HepG2 (cell line): ENCODE measurements around the gene ANK3. TPM values are rescaled to one million over a fixed set of nuclear protein-coding genes. Genes with fewer than 3 reads are reported as not detected.

Source experiments
- ATAC-seq: fragments of 200-7000 bp; cut with Tn5 transposase; 3 replicates; pipeline ENCODE4 v1.9.1; 2020; ENCODE audit warnings: mild to moderate bottlenecking, moderate library complexity
- BruUV-seq: library from RNA; stranded (reverse); fragments of 400-500 nt; replicated peaks from 2 replicates; lab custom pipeline; 2021; lab: Mats Ljungman, UMichigan
- CTCF ChIA-PET: fragments of 300-600 bp; formaldehyde crosslinking; extraction: SDS; loops from one replicate; lab custom pipeline; 2021; ENCODE audit warnings: low total read pairs, inconsistent platforms, low intra/inter-chr PET ratio; lab: Yijun Ruan, JAX
- POLR2A ChIA-PET: fragments of 350-600 bp; sonication (Branson Sonifier 250); formaldehyde crosslinking; loops from one replicate; lab custom pipeline; 2020; ENCODE audit warnings: antibody characterized with exemption, inconsistent platforms; lab: Yijun Ruan, JAX
- DNase-seq: peaks from one replicate; pipeline ENCODE4 v3.0.0-alpha.2; 2015; ENCODE audit warnings: low spot score
- FAIRE-seq: peaks from 3 replicates; lab custom pipeline; 2011; peaks lifted over from hg19 to GRCh38; lab: Jason Lieb, UNC
- H2AFZ ChIP-seq: one replicate; pipeline ENCODE4 v1.6.1; 2011; ENCODE audit warnings: low read length, inconsistent platforms
- H3K27ac ChIP-seq: fragments of 300-600 bp; 3 replicates; pipeline ENCODE4 v1.8.0; 2011; ENCODE audit warnings: mixed run types, mild to moderate bottlenecking, mixed read lengths, low read length, inconsistent platforms; ENCODE audit not compliant: insufficient read depth; ENCODE audit errors: extremely low read length
- H3K27me3 ChIP-seq, 2 experiments: fragments of 200-600 bp in 1 of 2; 2 replicates in 1 of 2; 3 replicates in 1 of 2; pipeline versions ENCODE4 v1.6.0 to v1.8.0; 2011; ENCODE audit warnings: low read length in 2 of 2, mild to moderate bottlenecking in 2 of 2, moderate library complexity in 2 of 2, inconsistent platforms in 1 of 2; ENCODE audit not compliant: insufficient read depth in 2 of 2, control insufficient read depth in 1 of 2
- H3K36me3 ChIP-seq, 2 experiments: fragments of 200-600 bp in 1 of 2; replicated peaks in 1 of 2; 2 replicates in 1 of 2; 3 replicates in 1 of 2; pipeline versions ENCODE4 v1.5.1 to v1.8.0; 2011; ENCODE audit warnings: low read length in 2 of 2, inconsistent platforms in 1 of 2; ENCODE audit not compliant: insufficient read depth in 2 of 2, control insufficient read depth in 1 of 2
- H3K4me1 ChIP-seq: 2 replicates; pipeline ENCODE4 v1.5.1; 2012; ENCODE audit warnings: low read length, inconsistent platforms; ENCODE audit not compliant: insufficient read depth
- H3K4me2 ChIP-seq: 2 replicates; pipeline ENCODE4 v1.6.0; 2011; ENCODE audit warnings: low read depth, low read length, inconsistent platforms
- H3K4me3 ChIP-seq, 3 experiments: fragments of 200-600 bp in 1 of 3; sonication (generic), shearing (Covaris generic) in 1 of 3; replicated peaks in 1 of 3; 2 replicates each; pipeline ENCODE4 v1.5.1; 2011 to 2016; ENCODE audit warnings: low read length in 3 of 3, inconsistent platforms in 2 of 3, low read depth in 2 of 3, mild to moderate bottlenecking in 2 of 3, control low read depth in 1 of 3, mixed read lengths in 1 of 3; ENCODE audit not compliant: insufficient read depth in 1 of 3
- H3K79me2 ChIP-seq: one replicate; pipeline ENCODE4 v1.6.1; 2011; ENCODE audit warnings: low read length, inconsistent platforms; ENCODE audit not compliant: insufficient read depth
- H3K9ac ChIP-seq: 2 replicates; pipeline ENCODE4 v1.6.0; 2011; ENCODE audit warnings: mild to moderate bottlenecking, low read depth, low read length, inconsistent platforms; ENCODE audit not compliant: insufficient read depth
- H3K9me3 ChIP-seq: 2 replicates; pipeline ENCODE4 v1.5.1; 2012; ENCODE audit warnings: mild to moderate bottlenecking, low read length
- H4K20me1 ChIP-seq: 2 replicates; pipeline ENCODE4 v1.6.0; 2011; ENCODE audit warnings: inconsistent platforms, mild to moderate bottlenecking, low read length, moderate library complexity; ENCODE audit not compliant: insufficient read depth
- CEBPB ChIP-seq: IDR thresholded peaks from 2 replicates; pipeline ENCODE4 v1.6.1; 2011; ENCODE audit warnings: low read depth, low read length, improper control_type of control experiment, borderline replicate concordance
- CENPX ChIP-seq: sonication (generic); formaldehyde crosslinking; IDR thresholded peaks from 2 replicates; pipeline ENCODE4 v1.9.0; 2021; ENCODE audit warnings: mild to moderate bottlenecking, missing genetic modification reagents, moderate library complexity
- DRAP1 ChIP-seq: IDR thresholded peaks from 2 replicates; pipeline ENCODE4 v1.6.1; 2016; ENCODE audit warnings: missing genetic modification reagents, missing compliant biosample characterization
- MBNL3 ChIP-seq: fragments of 250-450 bp; sonication (Bioruptor Pico); conservative IDR thresholded peaks from 2 replicates; pipeline ENCODE4 v1.8.0; 2022; ENCODE audit warnings: mild to moderate bottlenecking, inconsistent platforms
- ZBTB20 ChIP-seq: sonication (generic); formaldehyde crosslinking; IDR thresholded peaks from 2 replicates; pipeline ENCODE4 v1.8.1; 2023; ENCODE audit warnings: missing genetic modification reagents, low read depth, mild to moderate bottlenecking, borderline replicate concordance
- ZBTB40 ChIP-seq, 2 experiments: fragments of 450-650 bp in 1 of 2; sonication (generic) in 1 of 2; formaldehyde crosslinking in 1 of 2; IDR thresholded peaks; 2 replicates each; pipeline versions ENCODE4 v1.6.1 to v1.8.0; 2016 to 2022; ENCODE audit warnings: antibody characterized with exemption in 1 of 2, mild to moderate bottlenecking in 1 of 2, missing genetic modification reagents in 1 of 2
- ZNF670 ChIP-seq: sonication (generic); formaldehyde crosslinking; IDR thresholded peaks from 2 replicates; pipeline ENCODE4 v1.8.0; 2022; ENCODE audit warnings: mild to moderate bottlenecking, missing genetic modification reagents, borderline replicate concordance
- WGBS: methylation state at CpG from one replicate; pipeline ENCODE4 v1.1.6; 2017; ENCODE audit warnings: low lambda C conversion rate; 5-methylcytosine and 5-hydroxymethylcytosine counted together
- in situ Hi-C: cut with HindIII; loops from 2 replicates; pipeline ENCODE4 v1.10.0; 2017; ENCODE audit warnings: low pct_unique_long_range_greater_than_20kb; ENCODE audit not compliant: extremely low pct_ligation_motif_present
- intact Hi-C: fragments of 100-400 bp; cut with micrococcal nuclease; formaldehyde crosslinking; loops from one replicate; pipeline ENCODE4 v1.10.0; 2022; ENCODE audit not compliant: unreplicated experiment
- polyA plus RNA-seq, 8 experiments: library from polyadenylated mRNA; depleted of rRNA in 3 of 8; stranded (reverse) in 7 of 8; unstranded in 1 of 8; fragments of >200 nt; fragmentation: Illumina TruSeq in 4 of 8; extraction: Trizol in 4 of 8; gene quantifications; 2 replicates each; pipeline versions ENCODE4 v1.2.1 to v1.2.3, GENCODE V29; 2011 to 2016; ENCODE audit warnings: low read depth in 4 of 8, missing spikeins in 1 of 8, mixed read lengths in 1 of 8; ENCODE audit not compliant: insufficient read depth in 1 of 8
- total RNA-seq, 5 experiments: library from RNA; depleted of rRNA; stranded (reverse); fragments of >200 nt; fragmentation: Illumina TruSeq; extraction: Trizol; gene quantifications; 2 replicates each; pipeline ENCODE4 v1.2.3, GENCODE V29; 2016; ENCODE audit warnings: low read depth in 1 of 5
- TF ChIP-seq, protein P1 (sequence below): IDR thresholded peaks from 2 replicates; pipeline ENCODE4 v1.6.1; 2016

Gene ANK3
- total and polyA plus RNA-seq, 2 of the 13 experiments (the other 11 are each of a cell fraction or from before 2014, with no cell fraction given), result not detected

GRCh38 chr10:60406182-60406581 is 16.5 kb upstream of the ANK3 start:
- Histone ChIP-seq H3K79me2 (no peaks in the 10 kb centered on the region), H3K36me3 (no peaks in the 10 kb centered on the region), H3K4me1 (no peaks in the 10 kb centered on the region), H3K9me3 (no peaks in the 10 kb centered on the region), H3K27me3 (no peaks in the 10 kb centered on the region; a peak in 1 of 5 replicates), H3K9ac (no peak overlapping the region), H3K4me2 (no peak overlapping the region), H4K20me1 (no peaks in the 10 kb centered on the region), H3K4me3 (no peak overlapping the region), H3K27ac (no peak overlapping the region), H2AFZ (no peak overlapping the region)
- TF ChIP-seq CENPX (CRISPR knock-in tag) (no peak), DRAP1 (CRISPR knock-in tag) (no peak), CEBPB (no peak), ZBTB20 (no peak), MBNL3 (CRISPR knock-in tag) (no peak), ZBTB40 (IDR thresholded peaks at IDR 0.05) (no peak), ZBTB40 (CRISPR knock-in tag; IDR thresholded peaks at IDR 0.05) (peak; percentile 68), ZNF670 (CRISPR knock-in tag) (no peak)
- TF ChIP-seq, protein P1, sequence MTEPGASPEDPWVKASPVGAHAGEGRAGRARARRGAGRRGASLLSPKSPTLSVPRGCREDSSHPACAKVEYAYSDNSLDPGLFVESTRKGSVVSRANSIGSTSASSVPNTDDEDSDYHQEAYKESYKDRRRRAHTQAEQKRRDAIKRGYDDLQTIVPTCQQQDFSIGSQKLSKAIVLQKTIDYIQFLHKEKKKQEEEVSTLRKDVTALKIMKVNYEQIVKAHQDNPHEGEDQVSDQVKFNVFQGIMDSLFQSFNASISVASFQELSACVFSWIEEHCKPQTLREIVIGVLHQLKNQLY (CRISPR knock-in tag), result no peak
- DNase-seq (no peak), ATAC-seq (no peak), FAIRE-seq (no peak)
- 42% methylated on average over 3 of the region's 3 CpGs for WGBS
- BruUV-seq, result no TSS peak
- CTCF ChIA-PET, result no interaction called here
- POLR2A ChIA-PET, result no interaction called here
- in situ Hi-C loops (no loop called here), intact Hi-C loops (no loop called here)
